ENCODE measurements around the gene STARD3NL. TPM values are rescaled to one million over a fixed set of nuclear protein-coding genes. Genes with fewer than 3 reads are reported as not detected.
"Not testable (repeated sequence)": the region's sequence is repeated elsewhere in the genome, so short reads cannot be mapped to it uniquely, and the experiment has no call there.

The STARD3NL gene
- total RNA-seq, 1 donor from 2014 or later: 158 TPM

DNA sequence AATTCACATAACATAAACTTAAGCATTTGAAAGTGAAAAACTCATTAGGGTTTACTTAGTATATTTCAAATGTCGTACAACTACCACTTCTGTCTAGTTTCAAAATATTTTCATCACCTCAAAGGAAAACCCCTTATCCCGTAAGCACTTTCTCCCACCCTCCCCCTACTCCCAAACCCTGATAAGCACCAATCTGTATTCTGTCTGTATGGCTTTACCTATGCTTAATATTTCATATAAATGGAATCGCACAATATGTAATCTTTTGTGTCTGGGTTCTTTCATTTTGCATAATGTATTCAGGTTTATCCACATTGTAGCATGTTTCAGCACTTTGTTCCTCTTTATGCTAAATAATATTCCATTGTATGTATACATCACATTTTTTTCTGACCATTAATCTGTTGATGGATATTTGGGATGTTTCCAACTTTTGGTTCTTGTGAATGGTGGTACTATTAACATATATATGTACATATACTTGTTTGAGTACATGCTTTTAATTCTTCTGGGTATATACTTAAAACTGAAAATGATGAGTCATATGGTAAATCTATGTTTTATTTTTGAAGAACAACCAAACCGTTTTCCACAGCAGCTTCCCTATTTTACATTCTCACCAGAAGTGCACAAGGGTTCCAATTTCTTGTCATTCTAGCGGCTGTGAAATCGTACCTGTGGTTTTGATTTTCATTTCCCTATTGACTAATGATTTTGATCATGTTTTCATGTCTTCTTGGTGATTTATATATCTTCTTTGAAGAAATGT, 6.2 kb upstream of the STARD3NL start:
- TF ChIP-seq, protein P1, sequence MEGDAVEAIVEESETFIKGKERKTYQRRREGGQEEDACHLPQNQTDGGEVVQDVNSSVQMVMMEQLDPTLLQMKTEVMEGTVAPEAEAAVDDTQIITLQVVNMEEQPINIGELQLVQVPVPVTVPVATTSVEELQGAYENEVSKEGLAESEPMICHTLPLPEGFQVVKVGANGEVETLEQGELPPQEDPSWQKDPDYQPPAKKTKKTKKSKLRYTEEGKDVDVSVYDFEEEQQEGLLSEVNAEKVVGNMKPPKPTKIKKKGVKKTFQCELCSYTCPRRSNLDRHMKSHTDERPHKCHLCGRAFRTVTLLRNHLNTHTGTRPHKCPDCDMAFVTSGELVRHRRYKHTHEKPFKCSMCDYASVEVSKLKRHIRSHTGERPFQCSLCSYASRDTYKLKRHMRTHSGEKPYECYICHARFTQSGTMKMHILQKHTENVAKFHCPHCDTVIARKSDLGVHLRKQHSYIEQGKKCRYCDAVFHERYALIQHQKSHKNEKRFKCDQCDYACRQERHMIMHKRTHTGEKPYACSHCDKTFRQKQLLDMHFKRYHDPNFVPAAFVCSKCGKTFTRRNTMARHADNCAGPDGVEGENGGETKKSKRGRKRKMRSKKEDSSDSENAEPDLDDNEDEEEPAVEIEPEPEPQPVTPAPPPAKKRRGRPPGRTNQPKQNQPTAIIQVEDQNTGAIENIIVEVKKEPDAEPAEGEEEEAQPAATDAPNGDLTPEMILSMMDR (IDR thresholded peaks at IDR 0.05; ENCODE audit: partially characterized antibody, unreplicated experiment): no peak
- Mint-ChIP-seq H3K27ac (ENCODE audit: unreplicated experiment) (no peak overlapping the region), H3K36me3 (ENCODE audit: unreplicated experiment) (no peaks in the 10 kb centered on the region), H3K4me3 (ENCODE audit: unreplicated experiment) (no peak overlapping the region), H3K9me3 (ENCODE audit: unreplicated experiment) (peaks cover 2% of the 10 kb centered on the region), H3K4me1 (ENCODE audit: low read depth, unreplicated experiment) (peaks cover 3% of the 10 kb centered on the region), H3K27me3 (ENCODE audit: unreplicated experiment) (no peaks in the 10 kb centered on the region)
- no peak for DNase-seq

DNA sequence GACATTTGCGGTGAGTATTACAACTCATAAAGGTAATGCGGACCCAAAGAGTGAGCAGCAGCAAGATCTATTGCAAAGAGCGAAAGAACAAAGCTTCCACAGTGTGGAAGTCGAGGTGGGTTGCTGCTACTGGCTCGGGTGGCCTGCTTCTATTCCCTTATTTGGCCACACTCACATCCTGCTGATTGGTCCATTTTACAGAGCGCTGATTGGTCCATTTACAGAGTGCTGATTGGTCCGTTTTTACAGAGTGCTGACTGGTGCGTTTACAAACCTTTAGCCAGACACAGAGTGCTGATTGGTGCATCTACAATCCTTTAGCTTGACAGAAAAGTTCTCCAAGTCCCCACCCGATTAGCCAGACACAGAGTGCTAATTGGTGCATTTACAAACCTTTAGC, 2.5 kb upstream of the STARD3NL start:
- not testable (repeated sequence) for H3K27ac Mint-ChIP-seq (ENCODE audit: unreplicated experiment); DNase-seq; H3K4me3 Mint-ChIP-seq (ENCODE audit: unreplicated experiment); H3K9me3 Mint-ChIP-seq (ENCODE audit: unreplicated experiment); H3K27me3 Mint-ChIP-seq (ENCODE audit: unreplicated experiment); H3K36me3 Mint-ChIP-seq (ENCODE audit: unreplicated experiment)
- peaks cover 12% of the 10 kb centered on the region for H3K4me1 Mint-ChIP-seq (ENCODE audit: low read depth, unreplicated experiment)

DNA sequence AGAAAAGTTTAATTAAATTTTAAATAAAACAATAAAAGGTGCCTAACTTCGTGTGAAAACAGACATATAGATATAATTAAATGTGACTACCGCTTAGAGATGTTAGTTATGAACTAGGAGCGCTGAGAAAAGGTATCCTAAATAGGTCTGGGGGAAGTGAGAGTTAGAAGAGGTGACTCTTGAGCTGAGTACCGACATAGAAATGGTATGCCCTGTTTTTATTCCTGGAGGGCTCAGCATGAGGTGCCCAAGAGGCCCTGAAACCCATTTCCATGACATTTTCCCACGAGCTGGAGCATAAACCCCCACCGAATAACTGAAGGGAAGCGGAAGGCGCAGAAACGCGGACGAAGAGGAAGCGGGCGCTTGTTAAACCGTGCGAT, 433 bp upstream of the STARD3NL start:
- Mint-ChIP-seq H3K4me3 (ENCODE audit: unreplicated experiment) (peak overlapping the region; percentile 92), H3K36me3 (ENCODE audit: unreplicated experiment) (no peaks in the 10 kb centered on the region)
- DNase-seq: no peak

DNA sequence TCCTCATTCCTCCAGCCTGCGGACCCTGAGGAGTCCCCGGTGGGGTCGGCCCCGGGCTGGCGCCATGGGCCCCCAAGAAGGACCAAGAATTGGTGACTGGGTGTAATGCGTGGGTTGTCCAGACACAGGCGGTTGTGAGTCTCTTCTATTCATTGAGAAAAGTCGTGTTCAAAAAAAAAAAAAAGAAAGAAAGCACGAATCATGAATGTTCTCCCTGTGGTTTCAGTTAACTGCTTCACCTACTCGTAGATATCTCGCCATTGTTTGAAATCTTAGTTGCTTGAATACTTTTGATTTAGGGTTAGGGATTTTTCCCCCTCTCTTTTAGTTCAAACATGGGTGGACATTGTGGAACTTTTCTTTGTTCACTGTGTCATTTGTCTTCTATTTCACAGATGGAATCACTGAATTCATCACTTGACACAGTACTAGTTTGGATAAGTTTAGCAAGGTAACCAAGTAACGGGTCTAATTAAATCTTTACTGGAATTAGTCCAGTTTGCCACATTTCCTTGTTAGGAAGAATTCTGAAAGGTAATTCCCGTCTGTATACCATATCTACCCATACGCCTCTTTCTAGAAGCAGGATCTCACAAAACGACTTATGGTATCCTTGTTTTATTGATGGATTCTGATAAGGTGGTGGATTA, 775 bp downstream of the STARD3NL start:
- H3K36me3 Mint-ChIP-seq (ENCODE audit: unreplicated experiment): peaks cover 1% of the 10 kb centered on the region
- no peak for DNase-seq
- TF ChIP-seq, protein P1 (IDR thresholded peaks at IDR 0.05; ENCODE audit: partially characterized antibody, unreplicated experiment): no peak
- H3K4me3 Mint-ChIP-seq (ENCODE audit: unreplicated experiment): peak overlapping the region; percentile 95
- H3K4me1 Mint-ChIP-seq (ENCODE audit: low read depth, unreplicated experiment): peaks cover 28% of the 10 kb centered on the region
- H3K27ac Mint-ChIP-seq (ENCODE audit: unreplicated experiment): peak overlapping the region; percentile 90
- peaks cover 5% of the 10 kb centered on the region for H3K9me3 Mint-ChIP-seq (ENCODE audit: unreplicated experiment)
- peaks cover 1% of the 10 kb centered on the region for H3K27me3 Mint-ChIP-seq (ENCODE audit: unreplicated experiment)

More for the DNA sequence above, 433 bp upstream of the STARD3NL start:
- Mint-ChIP-seq H3K9me3 (ENCODE audit: unreplicated experiment) (peaks cover 5% of the 10 kb centered on the region), H3K27me3 (ENCODE audit: unreplicated experiment) (peaks cover 1% of the 10 kb centered on the region), H3K4me1 (ENCODE audit: low read depth, unreplicated experiment) (peaks cover 23% of the 10 kb centered on the region), H3K27ac (ENCODE audit: unreplicated experiment) (peak overlapping the region; percentile 93)
- TF ChIP-seq, protein P1 (IDR thresholded peaks at IDR 0.05; ENCODE audit: partially characterized antibody, unreplicated experiment): no peak

DNA sequence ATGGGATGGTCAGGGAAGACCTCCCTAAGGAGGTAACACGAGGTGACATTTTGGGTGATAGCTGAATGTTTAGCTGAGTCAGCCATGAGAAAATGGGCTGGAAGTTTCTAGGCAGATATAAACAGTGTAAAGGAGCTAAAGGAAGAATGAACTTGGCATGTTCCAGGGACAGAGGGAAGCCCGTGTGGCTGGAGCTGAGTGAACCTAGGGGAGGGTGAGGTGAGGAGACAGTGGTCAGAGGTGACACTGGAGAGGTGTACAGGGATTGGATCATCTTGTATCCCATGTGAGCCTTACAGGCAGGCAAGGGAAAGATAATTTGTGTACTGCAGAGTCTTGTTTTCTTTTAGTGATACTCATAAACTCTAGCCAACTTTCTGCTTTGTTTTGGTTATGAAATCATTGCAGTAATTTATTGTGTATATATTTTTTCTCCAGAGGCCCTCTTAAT, 1.8 kb downstream of the STARD3NL start:
- peaks cover 28% of the 10 kb centered on the region for H3K4me1 Mint-ChIP-seq (ENCODE audit: low read depth, unreplicated experiment)
- H3K36me3 Mint-ChIP-seq (ENCODE audit: unreplicated experiment): peaks cover 5% of the 10 kb centered on the region
- peak overlapping the region; percentile 95 for H3K4me3 Mint-ChIP-seq (ENCODE audit: unreplicated experiment)
- H3K9me3 Mint-ChIP-seq (ENCODE audit: unreplicated experiment): peaks cover 5% of the 10 kb centered on the region
- no peak for DNase-seq
- TF ChIP-seq, protein P1 (IDR thresholded peaks at IDR 0.05; ENCODE audit: partially characterized antibody, unreplicated experiment): no peak
- H3K27ac Mint-ChIP-seq (ENCODE audit: unreplicated experiment): peak overlapping the region; percentile 90
- H3K27me3 Mint-ChIP-seq (ENCODE audit: unreplicated experiment): peaks cover 1% of the 10 kb centered on the region

All from glutamatergic neuron (in vitro differentiated cells).